Neural cell (in vitro differentiated cells): ENCODE results near the gene TFF2. TPM values are rescaled to one million over a fixed set of nuclear protein-coding genes. Genes with fewer than 3 reads are reported as not detected.

Source experiments
- H2AFZ ChIP-seq: fragments of 200-600, 300-800 bp; sonication (generic), shearing (Covaris generic); 2 replicates; pipeline ENCODE4 v1.6.0; 2014; ENCODE audit warnings: low read depth, mild to moderate bottlenecking, antibody characterized with exemption, low read length, moderate library complexity
- H3F3A ChIP-seq: fragments of 200-600 bp; shearing (Covaris generic); 2 replicates; pipeline ENCODE4 v1.6.1; 2016; ENCODE audit warnings: mild to moderate bottlenecking, moderate library complexity, mixed read lengths, antibody characterized with exemption, low read length; ENCODE audit not compliant: insufficient read depth, poor library complexity, severe bottlenecking
- H3K27ac ChIP-seq: fragments of 200-600, 300-800 bp; sonication (generic), shearing (Covaris generic); 2 replicates; pipeline ENCODE4 v1.5.1; 2014; ENCODE audit warnings: mild to moderate bottlenecking, low read length, moderate library complexity
- H3K27me3 ChIP-seq: fragments of 300-800, 200-600 bp; sonication (generic), shearing (Covaris generic); 2 replicates; pipeline ENCODE4 v1.6.0; 2014; ENCODE audit warnings: mild to moderate bottlenecking, low read depth, low read length, moderate library complexity; ENCODE audit not compliant: insufficient read depth
- H3K36me3 ChIP-seq: fragments of 300-800, 200-600 bp; sonication (generic), shearing (Covaris generic); 2 replicates; pipeline ENCODE4 v1.5.1; 2014; ENCODE audit warnings: mild to moderate bottlenecking, antibody characterized with exemption, low read length, moderate library complexity; ENCODE audit not compliant: insufficient read depth
- H3K4me2 ChIP-seq: fragments of 300-800, 200-600 bp; sonication (generic), shearing (Covaris generic); 2 replicates; pipeline ENCODE4 v1.6.0; 2014; ENCODE audit warnings: mild to moderate bottlenecking, low read length
- H3K4me3 ChIP-seq: fragments of 300-800, 200-600 bp; sonication (generic), shearing (Covaris generic); 2 replicates; pipeline ENCODE4 v1.5.1; 2014; ENCODE audit warnings: mild to moderate bottlenecking, low read length, moderate library complexity
- H3K79me2 ChIP-seq: fragments of 200-600 bp; shearing (Covaris generic); replicated peaks from 2 replicates; pipeline ENCODE4 v1.6.0; 2014; ENCODE audit warnings: mild to moderate bottlenecking, low read length, moderate library complexity; ENCODE audit not compliant: insufficient read depth
- H3K9ac ChIP-seq: fragments of 300-800, 200-600 bp; sonication (generic), shearing (Covaris generic); 2 replicates; pipeline ENCODE4 v1.6.1; 2016; ENCODE audit warnings: mild to moderate bottlenecking, low read length, mixed read lengths
- H3K9me2 ChIP-seq: fragments of 200-600 bp; shearing (Covaris generic); 2 replicates; pipeline ENCODE4 v1.6.1; 2016; ENCODE audit warnings: mild to moderate bottlenecking, low read length, mixed read lengths; ENCODE audit not compliant: insufficient read depth
- H3K9me3 ChIP-seq: fragments of 200-600, 300-800 bp; sonication (generic), shearing (Covaris generic); 2 replicates; pipeline ENCODE4 v1.6.1; 2016; ENCODE audit warnings: mild to moderate bottlenecking, mixed run types, low read length, moderate library complexity, mixed read lengths
- H4K20me1 ChIP-seq: fragments of 200-600 bp; shearing (Covaris generic); 2 replicates; pipeline ENCODE4 v1.6.1; 2016; ENCODE audit warnings: mild to moderate bottlenecking, mixed run types; ENCODE audit not compliant: insufficient read depth
- CTCF ChIP-seq: fragments of 450-650 bp; IDR thresholded peaks from 2 replicates; pipeline ENCODE4 v1.5.1; 2014; ENCODE audit warnings: antibody characterized with exemption, mild to moderate bottlenecking, moderate library complexity; ENCODE audit not compliant: poor library complexity, severe bottlenecking
- EP300 ChIP-seq: fragments of 450-650 bp; conservative IDR thresholded peaks from 2 replicates; pipeline ENCODE4 v1.6.1; 2014; ENCODE audit warnings: antibody characterized with exemption, mild to moderate bottlenecking, moderate library complexity; ENCODE audit not compliant: poor library complexity, severe bottlenecking
- EZH2 ChIP-seq: fragments of 200-600, 300-800 bp; shearing (Covaris generic), sonication (generic); IDR thresholded peaks from 2 replicates; pipeline ENCODE4 v1.6.1; 2014; ENCODE audit warnings: antibody characterized with exemption, low read length, borderline replicate concordance, mild to moderate bottlenecking; ENCODE audit not compliant: insufficient read depth, poor library complexity, severe bottlenecking
- MXI1 ChIP-seq: fragments of 450-650 bp; conservative IDR thresholded peaks from 2 replicates; pipeline ENCODE4 v1.6.1; 2014; ENCODE audit warnings: antibody characterized with exemption, mild to moderate bottlenecking; ENCODE audit not compliant: poor library complexity, severe bottlenecking
- POLR2AphosphoS5 ChIP-seq: IDR thresholded peaks from 2 replicates; pipeline ENCODE4 v1.6.1; 2012
- RAD21 ChIP-seq: fragments of 450-650 bp; conservative IDR thresholded peaks from 2 replicates; pipeline ENCODE4 v1.6.1; 2014; ENCODE audit warnings: antibody characterized with exemption, mild to moderate bottlenecking, moderate library complexity
- SMC3 ChIP-seq: fragments of 450-650 bp; conservative IDR thresholded peaks from 2 replicates; pipeline ENCODE4 v1.6.1; 2014; ENCODE audit warnings: antibody characterized with exemption, mild to moderate bottlenecking, moderate library complexity; ENCODE audit not compliant: poor library complexity
- TAF1 ChIP-seq: IDR thresholded peaks from 2 replicates; pipeline ENCODE4 v1.6.1; 2012; ENCODE audit warnings: low read depth
- polyA plus RNA-seq: library from polyadenylated mRNA; depleted of rRNA; stranded (reverse); fragments of >200 nt; gene quantifications from 2 replicates; pipeline ENCODE4 v1.2.3, GENCODE V29; 2014
- TF ChIP-seq, protein P1 (sequence below): IDR thresholded peaks from 2 replicates; pipeline ENCODE4 v1.6.1; 2012; ENCODE audit warnings: borderline replicate concordance

Gene TFF2
- polyA plus RNA-seq, 1 donor from 2014 or later = not detected

DNA sequence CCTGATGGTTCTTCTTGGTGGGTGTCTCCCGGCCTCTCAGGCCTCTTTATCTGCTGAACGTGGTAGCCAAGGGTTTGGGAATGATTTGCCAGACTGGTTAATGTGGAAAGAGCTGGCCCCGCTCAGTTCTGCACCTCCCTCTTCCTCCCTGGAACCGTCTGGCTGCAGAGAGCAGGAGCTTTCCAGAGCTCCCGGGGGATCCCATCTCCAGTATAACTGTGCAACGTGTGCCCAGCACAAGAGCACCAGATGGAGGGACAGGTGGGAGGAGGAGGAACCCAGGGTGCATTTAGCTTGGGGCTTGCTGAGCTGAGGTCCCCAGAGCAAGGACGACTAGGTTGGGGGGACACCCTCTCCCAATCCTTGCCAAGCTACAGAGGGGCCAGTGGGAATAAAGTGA is 10.5 kb upstream of the TFF2 start:
- Histone ChIP-seq H3K27me3 (no peaks in the 10 kb centered on the region), H3F3A (no peaks in the 10 kb centered on the region), H3K4me3 (no peak overlapping the region), H3K9me2 (no peaks in the 10 kb centered on the region), H3K9ac (no peak overlapping the region), H2AFZ (no peak overlapping the region), H3K27ac (no peak overlapping the region), H3K36me3 (no peaks in the 10 kb centered on the region), H3K9me3 (no peaks in the 10 kb centered on the region), H3K4me2 (no peak overlapping the region), H4K20me1 (no peaks in the 10 kb centered on the region), H3K79me2 (no peaks in the 10 kb centered on the region)
- TF ChIP-seq TAF1 (no peak), POLR2AphosphoS5 (no peak), MXI1 (no peak), CTCF (no peak), RAD21 (no peak), SMC3 (no peak), EP300 (no peak), EZH2 (no peak)
- TF ChIP-seq, protein P1, sequence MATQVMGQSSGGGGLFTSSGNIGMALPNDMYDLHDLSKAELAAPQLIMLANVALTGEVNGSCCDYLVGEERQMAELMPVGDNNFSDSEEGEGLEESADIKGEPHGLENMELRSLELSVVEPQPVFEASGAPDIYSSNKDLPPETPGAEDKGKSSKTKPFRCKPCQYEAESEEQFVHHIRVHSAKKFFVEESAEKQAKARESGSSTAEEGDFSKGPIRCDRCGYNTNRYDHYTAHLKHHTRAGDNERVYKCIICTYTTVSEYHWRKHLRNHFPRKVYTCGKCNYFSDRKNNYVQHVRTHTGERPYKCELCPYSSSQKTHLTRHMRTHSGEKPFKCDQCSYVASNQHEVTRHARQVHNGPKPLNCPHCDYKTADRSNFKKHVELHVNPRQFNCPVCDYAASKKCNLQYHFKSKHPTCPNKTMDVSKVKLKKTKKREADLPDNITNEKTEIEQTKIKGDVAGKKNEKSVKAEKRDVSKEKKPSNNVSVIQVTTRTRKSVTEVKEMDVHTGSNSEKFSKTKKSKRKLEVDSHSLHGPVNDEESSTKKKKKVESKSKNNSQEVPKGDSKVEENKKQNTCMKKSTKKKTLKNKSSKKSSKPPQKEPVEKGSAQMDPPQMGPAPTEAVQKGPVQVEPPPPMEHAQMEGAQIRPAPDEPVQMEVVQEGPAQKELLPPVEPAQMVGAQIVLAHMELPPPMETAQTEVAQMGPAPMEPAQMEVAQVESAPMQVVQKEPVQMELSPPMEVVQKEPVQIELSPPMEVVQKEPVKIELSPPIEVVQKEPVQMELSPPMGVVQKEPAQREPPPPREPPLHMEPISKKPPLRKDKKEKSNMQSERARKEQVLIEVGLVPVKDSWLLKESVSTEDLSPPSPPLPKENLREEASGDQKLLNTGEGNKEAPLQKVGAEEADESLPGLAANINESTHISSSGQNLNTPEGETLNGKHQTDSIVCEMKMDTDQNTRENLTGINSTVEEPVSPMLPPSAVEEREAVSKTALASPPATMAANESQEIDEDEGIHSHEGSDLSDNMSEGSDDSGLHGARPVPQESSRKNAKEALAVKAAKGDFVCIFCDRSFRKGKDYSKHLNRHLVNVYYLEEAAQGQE = no peak

DNA sequence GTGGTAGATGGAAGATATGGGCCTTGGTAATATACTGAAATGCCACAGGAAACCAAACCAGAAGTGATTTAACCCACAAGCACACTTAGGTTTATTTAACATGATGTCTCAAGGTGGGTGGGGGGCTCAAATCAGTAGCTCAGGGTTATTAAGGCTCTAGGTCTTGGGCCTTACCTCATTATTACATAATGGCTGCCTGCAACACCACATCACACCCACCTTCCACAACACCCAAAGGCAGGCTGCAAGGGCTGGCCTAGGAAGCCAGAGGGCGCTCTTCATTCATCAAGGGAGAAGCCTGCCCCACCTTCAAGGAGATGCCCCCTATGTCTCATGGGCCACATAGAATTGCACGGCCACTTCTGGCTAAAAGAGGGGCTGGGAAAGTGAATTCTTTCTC is 9.5 kb upstream of the TFF2 start:
- no peak overlapping the region for H3K9ac ChIP-seq
- TF ChIP-seq, protein P1 = no peak
- TF ChIP-seq TAF1 (no peak), EP300 (no peak), RAD21 (no peak), POLR2AphosphoS5 (no peak), MXI1 (no peak), EZH2 (no peak), CTCF (no peak), SMC3 (no peak)
- H2AFZ ChIP-seq = no peak overlapping the region

More for the DNA sequence above, 9.5 kb upstream of the TFF2 start:
- no peaks in the 10 kb centered on the region for H3K36me3 ChIP-seq
- no peaks in the 10 kb centered on the region for H3F3A ChIP-seq
- no peak overlapping the region for H3K4me2 ChIP-seq
- H3K79me2 ChIP-seq = no peaks in the 10 kb centered on the region
- no peak overlapping the region for H3K4me3 ChIP-seq
- no peaks in the 10 kb centered on the region for H3K27me3 ChIP-seq
- H3K9me2 ChIP-seq = no peaks in the 10 kb centered on the region
- H4K20me1 ChIP-seq = no peaks in the 10 kb centered on the region
- no peak overlapping the region for H3K27ac ChIP-seq
- H3K9me3 ChIP-seq = no peaks in the 10 kb centered on the region
